ENCODE measurements around the gene CEP20.
"Not testable (repeated sequence)": the region's sequence is repeated elsewhere in the genome, so short reads cannot be mapped to it uniquely, and the experiment has no call there.

CEP20 gene

DNA sequence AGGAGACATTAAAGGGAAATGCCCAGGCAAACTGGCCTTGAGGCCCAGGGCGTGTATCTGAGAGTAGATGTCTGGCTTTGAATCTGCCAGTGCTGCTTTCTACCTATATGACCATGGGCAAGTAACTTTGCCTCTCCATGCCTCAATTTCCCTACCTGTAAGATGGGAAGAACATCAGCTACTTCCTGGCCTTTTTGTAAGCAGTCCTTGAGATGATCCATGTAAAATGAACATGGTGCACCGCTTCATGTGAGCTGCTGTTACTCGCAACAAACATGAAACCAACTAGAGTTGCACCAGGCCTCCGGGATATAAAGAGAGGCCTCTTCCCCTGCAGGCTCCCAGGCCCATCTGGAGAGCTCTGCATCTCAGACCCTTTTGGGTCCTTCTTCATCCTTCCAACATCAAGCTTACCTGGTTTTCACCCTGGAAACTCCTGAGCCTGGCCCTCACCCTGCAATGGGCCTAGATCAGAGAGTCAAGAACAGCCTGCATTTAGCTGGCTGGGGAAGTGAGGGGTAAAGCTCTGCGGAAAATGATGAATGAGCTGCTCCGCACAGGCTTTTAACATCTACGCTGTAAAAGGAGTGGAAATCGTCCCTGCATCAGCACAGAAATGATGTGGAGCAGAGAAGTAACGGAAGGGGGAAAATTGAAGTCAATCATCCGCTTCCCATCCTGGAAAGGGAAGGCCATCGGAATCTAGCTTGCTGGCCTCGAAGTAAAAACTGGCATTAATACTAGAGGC lies 29.3 kb downstream of the CEP20 start:
- no peak for DNase-seq

- peak in 3 of 51 donors; percentile 1 to 8 (median 2) for DNase-seq
These were observed 30.5 kb downstream of the CEP20 start for GRCh38 chr16:15857724-15858560.

DNA sequence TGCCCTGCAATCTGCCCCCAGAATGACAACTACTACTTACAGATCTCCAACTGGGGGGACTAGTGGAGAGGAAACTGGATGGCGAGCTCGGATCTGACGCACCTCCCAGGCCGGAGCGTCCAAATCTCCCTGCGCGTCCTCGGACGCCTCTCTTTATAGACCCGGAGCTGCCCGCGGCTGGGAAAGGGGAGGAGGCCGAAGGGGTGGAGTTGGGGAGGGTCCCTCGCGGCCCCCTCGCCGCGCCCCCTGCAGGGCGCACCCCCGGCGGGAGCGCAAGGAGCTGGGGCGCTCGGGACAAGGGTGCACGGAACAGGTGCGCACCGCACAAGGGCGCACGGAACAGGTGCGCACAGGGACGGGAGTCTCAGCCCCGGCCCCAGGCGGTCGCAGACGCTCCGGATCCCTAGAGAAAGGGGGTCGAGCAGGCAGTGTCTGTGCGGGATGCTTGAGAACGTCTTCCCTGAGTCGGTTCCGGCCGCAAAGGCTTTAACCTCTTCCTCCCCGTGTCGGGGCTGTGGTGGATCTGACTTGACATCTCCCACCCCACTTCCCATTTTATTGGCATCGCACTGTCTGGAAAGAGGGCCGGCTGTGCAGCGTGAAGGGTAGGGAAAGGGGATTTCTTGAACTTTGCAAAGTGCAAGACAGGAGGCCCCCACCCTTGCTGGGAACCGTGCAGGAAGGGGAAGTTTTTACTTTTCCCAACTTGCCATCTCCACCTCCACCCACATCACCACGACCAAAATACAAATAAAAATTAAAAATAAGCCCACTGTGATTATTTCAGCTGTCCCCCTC lies 31.3 kb downstream of the CEP20 start, which contains the start of gene MYH11:
MYH11 (minus strand) TSS at position 128 of the 798 bp plus-strand sequence. CDS start 18,776 bp downstream, outside the sequence.
- DNase-seq = no peak

DNA sequence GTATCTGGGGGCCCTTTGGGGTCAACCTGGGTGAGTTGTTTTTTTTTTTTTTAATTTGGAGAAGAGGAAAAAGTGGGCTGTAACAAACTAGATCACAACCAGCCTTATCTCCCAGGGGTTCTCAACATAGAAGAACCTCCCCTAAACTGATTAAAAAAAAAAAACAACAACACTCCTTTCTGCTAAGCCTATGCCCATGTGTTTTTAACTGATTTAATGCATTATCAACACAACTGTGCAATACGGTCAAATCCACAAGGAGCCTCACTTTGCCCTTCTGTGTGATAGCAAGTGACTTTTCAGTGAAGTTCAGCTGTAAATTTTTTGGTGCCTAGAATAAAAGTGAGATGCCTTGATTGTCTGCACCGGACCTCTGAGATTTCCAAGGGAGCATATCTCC lies 32.2 kb downstream of the CEP20 start:
- no peak for DNase-seq

- no peak for DNase-seq
These were observed 32.7 kb downstream of the CEP20 start for GRCh38 chr16:15855704-15856003.

GRCh38 chr16:15854906-15855703 lies 33.3 kb downstream of the CEP20 start:
- no peak for DNase-seq

- no peak for DNase-seq
These were observed 34.3 kb downstream of the CEP20 start for GRCh38 chr16:15854061-15854460.

DNA sequence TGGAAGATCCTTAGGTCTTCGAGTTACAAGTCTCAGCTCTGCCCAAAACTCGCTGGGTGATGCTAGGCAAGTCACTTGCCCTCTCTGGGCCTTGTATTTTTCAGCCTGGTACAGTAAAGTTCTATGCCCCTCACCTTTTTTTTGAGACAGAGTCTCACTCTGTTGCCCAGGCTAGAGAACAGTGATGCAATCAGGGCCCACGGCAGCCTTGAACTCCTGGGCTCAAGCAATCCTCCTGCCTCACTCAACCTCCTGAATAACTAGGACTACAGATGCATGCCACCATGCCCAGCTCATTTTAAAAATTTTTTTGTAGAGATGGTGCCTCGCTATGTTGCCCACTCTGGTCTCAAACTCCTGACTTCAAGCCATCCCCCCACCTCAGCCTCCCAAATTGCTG lies 35.4 kb downstream of the CEP20 start:
- DNase-seq = no peak

GRCh38 chr16:15850555-15850954 lies 37.8 kb downstream of the CEP20 start:
- not testable (repeated sequence) for DNase-seq

DNA sequence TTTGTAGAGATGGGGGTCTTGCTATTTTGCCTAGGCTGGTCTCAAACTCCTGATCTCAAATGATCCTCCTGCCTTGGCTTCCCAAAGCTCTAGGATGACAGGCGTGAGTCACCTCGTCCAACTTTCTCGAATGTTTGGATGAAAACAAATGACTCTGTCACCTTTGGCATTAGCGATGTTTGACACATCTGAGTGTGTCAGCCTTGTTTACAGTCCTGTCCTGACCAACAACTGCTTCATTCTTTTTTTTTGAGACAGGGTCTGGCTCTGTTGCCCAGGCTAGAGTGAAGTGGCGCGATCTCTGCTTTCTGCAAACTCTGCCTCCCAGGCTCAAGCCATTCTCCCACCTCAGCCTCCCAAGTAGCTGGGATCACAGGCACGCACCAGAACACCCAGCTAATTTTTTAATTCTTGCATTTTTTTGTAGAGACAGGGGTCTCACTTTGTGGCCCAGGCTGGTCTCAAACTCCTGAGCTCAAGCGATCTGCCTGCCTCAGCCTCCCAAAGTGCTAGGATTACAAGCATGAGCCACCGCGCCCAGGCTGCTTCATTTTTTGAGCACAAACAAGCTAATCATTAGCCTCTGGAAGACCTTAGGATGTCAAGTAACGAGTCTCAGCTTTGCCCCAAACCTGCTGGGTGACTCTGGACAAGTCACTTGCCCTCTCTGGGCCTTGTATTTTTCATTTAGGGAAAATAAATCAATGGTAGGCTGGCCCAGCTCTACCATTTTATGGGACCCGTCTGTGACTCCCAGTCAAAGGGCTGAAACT lies 39.0 kb downstream of the CEP20 start:
- DNase-seq = no peak

DNA sequence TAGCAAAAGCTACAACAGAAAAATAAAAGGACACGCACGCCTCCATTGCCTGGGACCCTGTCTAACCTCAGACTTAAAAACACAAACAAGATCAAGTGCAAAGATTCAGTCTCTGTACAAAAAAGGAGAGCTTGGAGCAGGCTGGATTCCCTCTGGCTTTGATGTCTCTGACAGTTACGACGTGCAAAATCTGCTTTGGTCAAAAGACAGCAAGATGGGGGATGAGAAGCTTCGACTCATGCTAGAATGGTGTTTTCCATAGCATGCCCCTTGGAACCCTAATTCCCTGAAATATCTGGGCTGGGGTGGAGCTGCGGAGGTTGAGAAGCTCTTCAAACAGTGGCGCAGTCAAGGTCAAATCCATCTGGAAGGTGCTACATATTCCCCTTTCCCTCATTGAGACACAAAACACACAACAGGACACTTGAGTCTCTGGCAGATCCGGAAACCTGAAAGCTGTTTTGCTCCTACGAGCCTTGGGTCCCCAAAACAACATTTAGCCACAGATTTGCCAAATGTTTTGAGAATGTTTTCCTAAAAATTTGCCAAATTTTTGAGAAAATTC lies 40.7 kb downstream of the CEP20 start:
- DNase-seq = no peak

- DNase-seq = no peak
These were observed 41.9 kb downstream of the CEP20 start for GRCh38 chr16:15846510-15846909.

DNA sequence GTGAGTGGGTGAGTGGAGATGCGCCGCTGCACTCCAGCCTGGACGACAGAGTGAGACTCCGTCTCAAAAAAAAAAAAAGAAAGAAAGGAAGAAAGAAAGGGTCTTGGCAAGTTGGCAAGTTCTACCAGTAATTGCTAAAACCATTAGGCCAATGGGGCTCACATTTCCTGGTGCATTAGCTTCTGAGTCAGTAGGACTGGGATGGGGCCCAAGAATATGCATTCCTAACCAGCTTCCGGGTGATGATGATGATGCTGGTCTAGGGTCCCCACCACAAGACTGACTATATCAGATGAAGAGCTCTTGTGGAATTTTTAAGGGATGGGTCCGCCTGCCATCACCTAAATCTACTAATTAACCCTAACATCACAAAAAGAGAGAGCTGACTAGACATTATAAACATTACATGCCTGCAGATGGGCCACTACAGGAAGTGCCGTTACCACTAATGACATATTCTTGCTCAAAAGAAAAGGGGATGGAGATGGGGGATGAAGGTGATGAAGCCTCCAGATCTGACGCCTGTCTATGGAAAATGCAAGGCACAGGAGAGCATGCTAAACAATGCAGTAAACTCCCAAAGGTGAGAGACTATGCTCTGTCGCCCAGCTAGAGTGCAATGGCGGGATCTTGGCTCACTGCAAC lies 44.6 kb downstream of the CEP20 start:
- no peak for DNase-seq

DNA sequence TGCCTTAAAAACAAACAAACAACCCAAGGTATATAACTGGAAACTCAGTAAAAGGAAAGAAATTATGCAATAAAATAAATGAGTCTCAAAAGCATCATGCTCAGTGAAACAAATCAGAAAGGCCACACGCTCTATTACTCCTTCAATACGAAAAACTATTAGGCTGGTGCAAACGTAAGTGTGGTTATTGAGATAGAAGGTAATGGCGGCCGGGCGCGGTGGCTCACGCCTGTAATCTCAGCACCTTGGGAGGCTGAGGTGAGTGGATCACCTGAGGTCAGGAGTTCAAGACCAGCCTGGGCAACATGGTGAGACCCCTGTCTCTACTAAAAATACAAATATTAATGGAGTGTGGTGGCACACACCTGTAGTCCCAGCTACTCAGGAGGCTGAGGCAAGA lies 49.2 kb downstream of the CEP20 start:
- DNase-seq = not testable (repeated sequence)

- no peak for DNase-seq
These were observed 50.6 kb downstream of the CEP20 start for GRCh38 chr16:15837761-15838160.

GRCh38 chr16:15836965-15837611 lies 51.3 kb downstream of the CEP20 start:
- no peak for DNase-seq

DNA sequence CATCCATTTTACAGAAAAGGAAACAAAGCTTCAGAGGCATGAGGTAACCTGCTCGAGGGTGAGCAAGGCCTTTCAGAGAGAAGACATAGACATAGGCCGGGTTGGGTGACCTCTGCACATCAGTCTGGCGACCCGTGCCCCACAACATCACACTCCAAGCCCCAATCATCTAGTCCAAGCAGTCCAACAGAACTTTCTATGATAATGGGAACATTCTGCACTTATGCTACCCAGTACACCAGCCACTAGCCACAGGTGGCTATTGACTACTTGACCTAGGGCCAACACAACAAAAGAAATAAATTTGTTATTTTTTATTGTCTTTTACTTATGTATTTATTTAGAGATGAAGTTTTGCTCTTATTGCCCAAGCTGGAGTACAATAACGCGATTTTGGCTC lies 52.3 kb downstream of the CEP20 start:
- DNase-seq = no peak

GRCh38 chr16:15835136-15835878 lies 53.1 kb downstream of the CEP20 start:
- no peak for DNase-seq

Data from hypothalamus (tissue), 51 donors.